ENCODE measurements around the gene TRAF2.

Gene TRAF2

DNA sequence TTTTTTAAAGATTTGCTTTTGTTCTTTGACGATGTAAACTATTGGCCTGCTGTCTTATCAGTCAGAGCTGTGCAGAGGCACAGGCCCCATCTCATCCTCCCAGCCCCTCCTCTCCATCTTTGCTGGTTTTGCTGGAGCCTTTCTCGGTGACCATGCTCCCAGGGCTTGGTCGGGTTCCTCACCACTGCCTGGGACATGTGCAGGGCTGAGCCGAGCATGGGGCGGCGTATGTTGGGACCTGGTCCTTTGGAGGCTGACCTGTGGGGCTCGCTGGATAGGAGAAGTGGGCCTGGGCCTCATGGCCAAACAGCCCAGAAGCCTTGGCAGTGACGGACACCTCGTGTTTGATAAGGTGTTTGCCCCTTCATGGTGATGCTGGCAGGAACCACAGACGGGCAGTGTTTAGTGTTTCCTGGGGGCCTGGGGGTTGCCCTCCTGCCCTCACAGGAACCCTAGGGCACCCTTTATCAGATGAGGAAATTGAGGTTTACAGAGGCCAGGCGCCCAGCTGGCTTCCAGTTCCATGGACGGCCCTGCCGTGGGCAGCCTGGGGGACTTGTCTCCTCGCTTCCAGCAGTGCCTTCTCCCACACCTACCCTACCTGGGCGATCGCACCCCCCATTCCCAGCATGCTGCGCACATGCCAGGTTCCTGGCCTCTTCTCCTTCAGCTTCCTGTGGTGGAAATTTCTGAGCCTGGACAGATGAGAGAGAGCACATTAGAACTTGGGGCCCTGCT, 27.6 kb downstream of the TRAF2 start:
- no peak for DNase-seq

DNA sequence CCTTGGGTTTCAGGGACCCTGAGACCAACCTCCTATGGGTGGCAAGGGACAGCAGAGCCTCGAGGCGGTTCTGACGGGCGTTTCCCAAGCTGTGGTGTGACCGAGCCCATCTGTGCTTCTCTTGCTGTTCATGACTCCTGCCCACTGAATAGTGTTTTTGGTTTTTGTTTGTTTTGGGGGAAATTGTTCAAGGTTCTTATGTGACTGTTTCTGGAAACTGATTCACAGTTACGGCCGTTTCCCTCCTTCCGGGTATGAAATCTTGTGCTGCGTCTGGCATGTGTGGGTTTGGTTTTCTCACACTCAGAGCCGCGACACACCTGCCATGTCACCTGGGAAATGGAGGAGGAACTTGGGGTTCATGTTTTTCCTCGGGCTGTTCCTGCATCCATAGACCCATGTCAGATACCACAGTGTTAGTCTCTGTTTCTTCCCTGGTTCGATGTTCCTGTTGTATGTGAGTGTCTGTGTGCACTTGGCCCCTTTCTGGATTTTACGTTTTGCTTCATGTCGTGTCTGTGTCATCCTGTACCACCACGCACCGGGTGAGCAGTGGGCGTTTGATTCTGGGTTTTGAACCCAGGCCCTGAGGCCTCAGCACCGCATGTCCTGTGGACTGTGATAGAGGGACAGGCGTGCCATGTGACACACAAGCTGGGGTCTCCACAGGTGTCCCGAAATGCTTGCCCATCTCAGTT, 29.5 kb downstream of the TRAF2 start:
- no peak for DNase-seq

DNA sequence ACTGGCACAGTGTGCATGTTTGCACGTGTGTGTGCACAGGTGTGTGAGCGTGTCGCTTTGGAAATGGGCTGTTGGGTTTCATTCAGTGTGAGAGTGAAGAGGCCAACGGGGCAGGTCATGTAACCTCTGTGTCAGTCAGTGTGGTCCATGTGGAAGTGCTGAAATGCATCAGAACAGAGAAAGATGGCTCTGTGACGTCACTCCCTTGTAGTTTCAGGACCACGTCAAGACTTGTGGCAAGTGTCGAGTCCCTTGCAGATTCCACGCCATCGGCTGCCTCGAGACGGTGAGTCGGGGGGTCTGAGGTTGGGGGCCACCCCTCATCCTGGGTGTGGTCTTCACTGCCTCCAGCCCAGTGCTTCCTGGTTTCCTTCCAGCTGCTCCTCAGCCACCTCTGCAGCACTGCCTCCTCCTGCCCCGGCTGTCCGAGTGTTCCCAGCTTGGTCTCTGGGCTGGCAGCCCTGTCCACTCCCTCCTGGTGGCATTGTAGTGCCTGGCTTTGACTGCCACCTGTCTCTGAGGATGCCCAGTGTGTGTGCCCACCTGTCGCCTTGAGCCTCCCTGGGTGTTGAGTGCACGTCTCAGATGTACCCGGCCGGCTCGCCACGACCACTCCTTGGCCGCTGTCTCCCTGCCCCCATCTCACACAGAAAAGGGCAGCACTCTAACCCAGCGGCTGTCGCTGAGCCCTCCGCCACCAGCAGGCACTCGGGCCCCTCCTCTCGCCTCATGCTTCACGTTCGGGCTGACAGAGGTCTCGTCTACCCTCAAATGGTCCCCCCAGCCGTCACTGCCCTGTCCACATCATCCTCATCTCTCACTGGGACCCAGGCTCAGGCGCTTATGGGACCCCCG, 30.2 kb downstream of the TRAF2 start:
- DNase-seq, result no peak

DNA sequence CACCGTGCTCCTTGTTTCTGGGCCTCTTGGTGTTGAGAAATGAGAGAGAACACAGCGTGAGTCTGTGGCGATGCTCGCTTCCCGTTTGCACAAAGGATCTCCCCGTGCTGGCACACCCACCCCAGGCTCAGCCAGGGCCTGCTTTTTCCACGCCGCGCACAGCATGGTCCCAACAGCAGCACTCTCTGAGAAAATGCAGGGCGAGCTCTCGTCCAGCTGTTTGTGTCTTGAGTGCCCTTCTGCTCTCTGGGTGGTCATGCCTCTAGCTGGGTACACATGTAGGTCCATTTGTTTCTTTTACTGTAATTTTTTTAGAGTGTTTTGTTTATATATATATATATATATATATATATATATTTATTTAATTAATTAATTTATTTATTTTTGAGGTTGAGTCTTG, 31.6 kb downstream of the TRAF2 start:
- no peak for DNase-seq

DNA sequence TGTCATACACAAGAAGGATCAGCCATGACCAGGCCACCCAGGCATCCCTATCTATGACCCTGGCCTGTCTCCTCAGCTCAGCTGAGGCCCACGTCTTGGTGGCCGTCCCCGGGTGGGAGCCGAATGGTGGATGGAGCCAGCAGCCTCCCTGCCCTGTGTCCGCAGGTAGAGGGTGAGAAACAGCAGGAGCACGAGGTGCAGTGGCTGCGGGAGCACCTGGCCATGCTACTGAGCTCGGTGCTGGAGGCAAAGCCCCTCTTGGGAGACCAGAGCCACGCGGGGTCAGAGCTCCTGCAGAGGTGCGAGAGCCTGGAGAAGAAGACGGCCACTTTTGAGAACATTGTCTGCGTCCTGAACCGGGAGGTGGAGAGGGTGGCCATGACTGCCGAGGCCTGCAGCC, 33.8 kb downstream of the TRAF2 start:
- no peak for DNase-seq

DNA sequence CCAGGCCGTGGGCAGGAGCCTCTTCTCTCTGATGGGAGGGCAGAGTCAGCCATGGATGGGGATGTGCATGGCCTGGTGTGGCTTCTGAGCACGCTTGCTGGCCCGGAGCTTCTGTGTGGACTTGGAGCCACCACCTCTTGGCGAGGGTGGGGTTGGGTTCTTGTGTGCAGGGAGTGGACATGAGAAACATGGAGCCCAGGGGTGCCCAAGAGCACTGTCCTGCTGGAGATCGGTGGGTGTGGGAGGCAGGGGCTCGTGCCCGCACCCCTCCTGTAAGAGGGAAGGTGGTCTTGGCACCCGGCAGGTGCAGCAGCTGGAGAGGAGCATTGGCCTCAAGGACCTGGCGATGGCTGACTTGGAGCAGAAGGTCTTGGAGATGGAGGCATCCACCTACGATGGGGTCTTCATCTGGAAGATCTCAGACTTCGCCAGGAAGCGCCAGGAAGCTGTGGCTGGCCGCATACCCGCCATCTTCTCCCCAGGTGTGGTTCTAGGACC, 34.5 kb downstream of the TRAF2 start:
- DNase-seq, result no peak

GRCh38 chr9:136921307-136921706, 35.0 kb downstream of the TRAF2 start:
- DNase-seq, result no peak

- no peak for DNase-seq
Observed at GRCh38 chr9:136921718-136922117, 35.4 kb downstream of the TRAF2 start.

DNA sequence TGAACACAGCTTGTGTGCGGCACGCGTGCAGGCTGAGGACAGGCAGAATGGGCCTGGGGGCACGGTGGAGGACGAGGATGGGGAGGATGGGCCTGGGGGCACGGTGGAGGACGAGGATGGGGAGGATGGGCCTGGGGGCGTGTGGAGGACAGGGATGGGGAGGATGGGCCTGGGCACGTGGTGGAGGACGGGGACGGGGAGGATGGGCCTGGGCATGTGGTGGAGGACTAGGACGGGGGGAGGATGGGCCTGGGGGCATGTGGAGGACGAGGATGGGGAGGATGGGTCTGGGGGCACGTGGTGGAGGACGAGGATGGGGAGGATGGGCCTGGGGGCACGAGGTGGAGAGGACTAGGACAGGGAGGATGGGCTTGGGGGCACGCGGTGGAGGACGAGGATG, 36.2 kb downstream of the TRAF2 start:
- DNase-seq, result no peak

DNA sequence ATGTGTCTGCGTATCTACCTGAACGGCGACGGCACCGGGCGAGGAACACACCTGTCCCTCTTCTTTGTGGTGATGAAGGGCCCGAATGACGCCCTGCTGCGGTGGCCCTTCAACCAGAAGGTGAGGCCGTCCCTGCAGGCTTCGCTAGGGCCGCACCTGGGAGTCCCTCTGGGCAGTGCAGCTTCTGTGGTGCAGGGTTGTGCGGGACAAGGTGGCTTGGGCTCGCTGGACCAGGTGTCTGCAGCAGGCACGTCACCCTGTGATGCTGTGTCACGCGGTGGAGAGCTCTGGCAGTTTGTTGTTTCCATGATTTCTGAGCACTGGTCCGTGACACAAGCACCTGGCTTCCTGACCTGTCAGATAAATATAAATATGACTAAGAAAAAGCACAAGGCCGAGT, 37.6 kb downstream of the TRAF2 start:
- peak; percentile 58 to 77 (median 61) for DNase-seq

DNA sequence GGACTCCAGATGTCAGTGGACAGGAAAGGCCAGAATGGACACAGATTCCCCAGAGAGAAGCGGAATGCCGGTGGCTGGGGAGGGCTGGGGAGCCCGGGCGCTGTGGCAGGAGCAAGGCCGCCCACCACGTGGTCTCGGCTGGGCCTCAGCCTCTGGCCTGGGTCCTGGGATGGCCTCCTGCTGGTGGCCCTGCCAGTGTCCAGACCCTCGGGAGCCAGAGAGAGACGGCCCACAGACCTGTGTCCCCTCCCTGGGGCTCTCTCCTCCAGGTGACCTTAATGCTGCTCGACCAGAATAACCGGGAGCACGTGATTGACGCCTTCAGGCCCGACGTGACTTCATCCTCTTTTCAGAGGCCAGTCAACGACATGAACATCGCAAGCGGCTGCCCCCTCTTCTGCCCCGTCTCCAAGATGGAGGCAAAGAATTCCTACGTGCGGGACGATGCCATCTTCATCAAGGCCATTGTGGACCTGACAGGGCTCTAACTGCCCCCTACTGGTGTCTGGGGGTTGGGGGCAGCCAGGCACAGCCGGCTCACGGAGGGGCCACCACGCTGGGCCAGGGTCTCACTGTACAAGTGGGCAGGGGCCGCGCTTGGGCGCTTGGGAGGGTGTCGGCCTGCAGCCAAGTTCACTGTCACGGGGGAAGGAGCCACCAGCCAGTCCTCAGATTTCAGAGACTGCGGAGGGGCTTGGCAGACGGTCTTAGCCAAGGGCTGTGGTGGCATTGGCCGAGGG, 39.3 kb downstream of the TRAF2 start:
- no peak for DNase-seq

GRCh38 chr9:136926154-136926704, 39.9 kb downstream of the TRAF2 start:
- DNase-seq, result no peak

- no peak for DNase-seq
Observed at GRCh38 chr9:136926749-136927148, 40.4 kb downstream of the TRAF2 start.

GRCh38 chr9:136927343-136928271, 41.3 kb downstream of the TRAF2 start:
- DNase-seq, result no peak

- no peak for DNase-seq
Observed at GRCh38 chr9:136928591-136928990, 42.3 kb downstream of the TRAF2 start.

- DNase-seq, result no peak
Observed at GRCh38 chr9:136930014-136930413, 43.7 kb downstream of the TRAF2 start.

DNA sequence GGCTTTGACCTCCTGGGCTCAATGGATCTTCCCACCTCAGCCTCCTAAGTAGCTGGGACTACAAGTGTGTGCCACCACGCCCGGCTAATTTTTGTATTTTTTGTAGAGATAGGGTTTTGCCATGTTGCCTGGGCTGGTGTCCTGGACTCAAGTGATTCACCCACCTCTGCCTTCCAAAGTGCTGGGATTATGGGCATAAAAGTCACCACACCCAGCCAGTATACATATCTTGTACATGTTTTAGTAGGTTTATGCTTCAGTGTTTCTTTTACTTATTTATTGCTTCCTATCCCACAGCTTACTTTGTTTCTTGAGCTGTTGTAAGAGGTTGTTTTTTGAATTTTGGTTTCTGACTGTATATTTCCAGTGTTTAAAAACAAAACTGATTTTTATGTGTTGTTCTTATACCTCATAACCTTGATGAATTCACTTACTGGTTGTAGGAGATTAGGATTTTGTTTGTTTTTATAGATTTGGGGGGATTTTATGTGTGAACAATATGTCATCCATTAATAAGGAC, 45.4 kb downstream of the TRAF2 start:
- no peak for DNase-seq

GRCh38 chr9:136934277-136934676, 48.0 kb downstream of the TRAF2 start:
- no peak for DNase-seq

GRCh38 chr9:136935651-136936050, 49.3 kb downstream of the TRAF2 start:
- no peak for DNase-seq

DNA sequence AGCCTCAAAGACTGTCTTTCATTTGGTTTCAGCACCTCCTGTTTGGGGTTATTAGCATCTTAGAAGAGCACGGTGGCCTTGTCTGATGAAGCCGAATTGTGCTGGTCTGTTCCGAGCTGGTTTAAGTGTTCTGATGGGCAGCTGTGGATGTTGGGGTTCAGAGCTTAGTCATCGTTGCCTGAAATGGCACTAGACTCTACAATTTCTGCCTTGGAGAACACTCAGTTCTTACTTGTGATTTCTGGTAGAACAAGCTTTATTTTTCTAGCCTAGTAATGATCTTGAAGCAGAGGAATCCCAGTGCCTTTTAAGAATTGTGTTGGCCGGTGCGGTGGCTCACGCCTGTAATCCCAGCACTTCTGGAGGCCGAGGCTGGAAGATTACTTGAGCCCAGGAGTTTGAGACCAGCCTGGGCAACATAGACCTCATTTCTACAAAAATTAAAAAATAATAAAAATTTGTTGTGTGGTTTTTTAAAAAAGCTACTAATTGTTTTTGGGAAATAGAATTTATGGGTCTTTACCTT, 50.4 kb downstream of the TRAF2 start:
- DNase-seq, result no peak
